SKM-1 treated with dmso at 0.1 percent for 144 hours (cell line): ENCODE data around the gene AIG1.

ENCODE experiments used
- DNase-seq: peaks from one replicate; lab custom pipeline; 2025; ENCODE audit not compliant: unreplicated experiment; lab: John Stamatoyannopoulos, UW

AIG1 gene

DNA sequence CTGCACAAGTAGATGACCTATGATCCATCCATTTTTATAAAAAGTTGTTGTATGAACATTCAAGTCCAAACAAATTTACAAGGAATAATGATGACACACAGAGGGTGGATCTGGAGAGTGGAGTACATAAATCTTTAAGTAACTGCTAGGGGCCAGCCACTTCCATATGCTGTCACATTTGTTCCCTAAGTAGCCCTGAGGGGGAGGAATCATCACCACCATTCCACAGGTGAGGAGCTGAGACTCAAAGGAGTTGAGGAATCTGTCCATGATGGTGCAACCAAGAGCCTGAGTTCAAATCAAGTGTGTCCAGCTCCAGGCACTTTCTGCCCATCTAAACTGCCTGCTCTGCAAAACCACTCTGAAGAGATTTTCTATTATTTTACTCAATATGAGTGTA, 132.1 kb downstream of the AIG1 start:
- DNase-seq, result no peak

DNA sequence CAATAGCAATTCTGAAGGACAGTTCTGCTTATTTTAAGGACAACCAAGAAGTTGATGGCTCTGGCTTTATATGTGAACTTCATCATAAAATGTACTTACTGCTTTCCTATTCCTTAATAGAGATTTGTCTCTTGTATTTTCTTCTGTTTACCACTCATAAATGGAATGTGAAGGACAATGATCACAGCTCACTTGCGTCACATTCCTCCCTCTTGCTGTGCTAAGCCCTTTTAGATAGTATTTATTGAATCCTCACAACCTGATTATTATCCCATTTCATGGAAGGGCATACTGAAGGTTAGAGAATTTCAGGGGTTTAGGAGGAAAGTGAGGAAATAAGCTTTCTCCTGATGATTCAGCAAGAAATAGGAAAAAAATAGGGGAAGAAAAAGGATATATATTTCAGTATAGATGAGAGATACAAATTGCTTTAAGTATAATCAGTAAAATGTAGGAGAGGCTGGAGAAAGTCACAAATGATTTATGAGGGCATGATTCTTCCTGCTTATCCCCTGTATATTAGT, 132.9 kb downstream of the AIG1 start:
- DNase-seq, result no peak

- DNase-seq, result no peak
Observed at GRCh38 chr6:143194095-143194589, 133.5 kb downstream of the AIG1 start.

GRCh38 chr6:143195349-143195845, 134.7 kb downstream of the AIG1 start:
- no peak for DNase-seq

- DNase-seq, result no peak
Observed at GRCh38 chr6:143196525-143197225, 136.0 kb downstream of the AIG1 start.

DNA sequence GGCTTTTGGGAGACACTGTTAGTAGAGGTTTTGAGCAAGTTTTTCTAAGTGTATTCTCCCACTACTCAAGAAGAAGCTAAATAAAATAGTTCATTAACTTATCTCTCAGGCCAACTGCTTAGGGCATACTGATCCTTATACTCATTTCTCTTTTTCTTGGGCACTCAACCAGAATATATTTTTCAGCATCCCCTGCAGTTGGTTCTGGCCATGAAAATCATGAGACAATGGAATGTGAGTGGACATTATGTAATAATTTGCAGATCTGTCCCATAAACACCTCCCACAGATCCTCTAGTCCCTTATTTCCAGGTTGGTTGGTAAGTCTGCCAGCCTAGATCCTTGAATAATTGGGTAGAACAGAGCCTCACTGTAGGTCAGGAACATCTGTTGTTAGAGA, 136.7 kb downstream of the AIG1 start:
- no peak for DNase-seq

- DNase-seq, result peak; percentile 21
Observed at GRCh38 chr6:143198312-143198711, 137.6 kb downstream of the AIG1 start.

- no peak for DNase-seq
Observed at GRCh38 chr6:143199291-143199690, 138.6 kb downstream of the AIG1 start.

DNA sequence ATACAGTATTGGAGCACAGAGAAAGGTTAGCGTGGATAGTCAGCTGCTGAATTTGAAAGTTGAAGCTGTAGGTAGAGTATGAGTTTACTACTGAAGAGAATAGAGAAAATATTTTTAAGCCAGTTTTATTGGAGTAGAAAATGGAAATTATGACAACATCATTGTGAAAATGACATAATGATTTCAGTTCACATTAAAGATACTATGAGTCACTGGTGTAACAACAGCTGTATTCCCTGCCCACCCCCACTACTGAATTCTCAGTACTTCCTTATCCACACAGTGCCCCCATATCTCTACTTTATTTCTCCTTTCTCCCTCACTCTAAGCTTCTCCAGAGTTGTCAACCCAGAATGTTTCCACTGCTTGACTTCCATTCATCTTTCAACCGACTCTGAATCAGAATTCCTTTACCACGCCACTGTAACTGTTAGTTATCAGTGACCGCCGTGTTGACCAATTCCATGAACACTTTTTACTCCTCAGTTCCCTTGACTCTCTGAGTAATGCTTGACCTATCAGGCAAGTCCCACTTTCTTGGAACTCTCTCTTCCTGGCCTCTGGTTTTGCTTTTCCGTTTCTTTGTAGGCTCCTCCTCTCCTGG, 139.6 kb downstream of the AIG1 start:
- no peak for DNase-seq

DNA sequence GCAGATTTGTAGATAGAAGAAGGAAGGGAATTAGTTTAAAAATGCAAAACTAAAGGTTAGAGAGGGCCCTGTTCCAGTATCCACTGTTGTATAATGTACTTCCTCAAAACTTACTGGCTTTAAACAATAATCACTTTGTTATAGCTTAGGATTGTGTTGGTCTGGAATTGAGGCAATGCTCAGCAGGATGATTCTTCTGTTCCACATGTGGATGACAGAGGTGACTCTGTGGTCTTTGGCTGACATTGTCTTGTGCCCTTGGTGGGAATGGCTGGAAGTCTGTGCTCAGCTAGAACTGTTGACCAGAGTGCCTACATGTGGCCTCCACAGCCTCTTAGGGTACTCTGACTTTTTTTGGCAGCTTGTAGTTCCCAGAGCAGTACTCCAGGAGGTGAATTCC, 143.4 kb downstream of the AIG1 start:
- no peak for DNase-seq

DNA sequence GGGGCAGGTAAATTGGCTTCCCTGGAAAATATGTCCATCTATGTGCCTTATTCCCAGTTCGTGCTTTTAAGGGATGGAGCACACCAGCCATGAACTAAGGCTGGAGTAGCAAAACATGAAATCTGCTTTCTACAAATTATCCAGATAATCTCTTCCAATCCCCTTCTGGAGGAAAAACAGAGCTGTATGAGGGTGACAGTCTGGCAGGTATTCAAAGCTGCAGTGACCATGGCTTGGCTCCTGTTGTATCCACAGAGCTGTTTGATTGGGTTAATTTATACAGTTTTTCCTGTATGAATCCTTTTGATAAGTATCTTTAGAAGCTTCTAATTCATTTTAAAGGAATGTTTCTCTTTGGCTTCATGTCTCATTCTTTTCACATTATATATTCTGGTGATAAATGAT, 144.4 kb downstream of the AIG1 start:
- DNase-seq, result no peak

DNA sequence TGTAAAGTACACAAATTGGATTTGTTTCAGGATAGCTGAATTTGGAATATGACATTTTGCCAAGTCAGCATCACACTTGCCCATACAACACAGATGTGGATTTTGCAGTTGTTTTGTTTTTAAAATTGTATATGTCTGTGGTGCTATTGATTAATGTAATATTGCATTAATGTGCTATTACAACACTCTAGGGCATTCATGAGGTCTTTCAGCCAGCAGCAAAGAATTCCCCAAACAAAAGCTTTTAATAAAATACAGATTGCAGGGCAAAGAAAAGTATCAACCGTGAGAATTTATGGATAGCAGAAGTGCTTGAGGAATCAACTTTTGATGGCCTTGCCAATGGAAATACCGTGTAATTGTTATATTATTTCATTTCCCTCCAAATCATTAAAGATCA, 144.9 kb downstream of the AIG1 start:
- DNase-seq, result no peak

- no peak for DNase-seq
Observed at GRCh38 chr6:143205991-143206390, 145.3 kb downstream of the AIG1 start.

DNA sequence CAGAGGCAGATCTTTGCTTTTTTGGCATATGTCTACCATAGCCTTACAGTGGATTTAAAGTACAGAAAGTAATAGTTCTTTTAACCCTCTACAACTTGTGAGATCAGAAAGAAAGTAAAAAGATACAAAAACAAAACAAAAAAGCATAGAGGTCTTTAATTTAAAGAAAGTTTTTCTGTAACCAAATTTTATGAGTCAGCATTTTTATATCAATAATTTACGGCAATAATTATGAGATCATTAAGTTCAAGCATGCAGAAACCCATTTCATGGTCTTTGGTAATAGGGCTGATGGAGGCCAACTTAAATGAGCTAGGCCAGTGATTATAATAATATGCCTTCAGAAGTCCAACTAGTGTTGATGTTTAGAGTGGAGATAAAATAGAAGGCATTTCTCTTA, 145.9 kb downstream of the AIG1 start:
- DNase-seq, result no peak

DNA sequence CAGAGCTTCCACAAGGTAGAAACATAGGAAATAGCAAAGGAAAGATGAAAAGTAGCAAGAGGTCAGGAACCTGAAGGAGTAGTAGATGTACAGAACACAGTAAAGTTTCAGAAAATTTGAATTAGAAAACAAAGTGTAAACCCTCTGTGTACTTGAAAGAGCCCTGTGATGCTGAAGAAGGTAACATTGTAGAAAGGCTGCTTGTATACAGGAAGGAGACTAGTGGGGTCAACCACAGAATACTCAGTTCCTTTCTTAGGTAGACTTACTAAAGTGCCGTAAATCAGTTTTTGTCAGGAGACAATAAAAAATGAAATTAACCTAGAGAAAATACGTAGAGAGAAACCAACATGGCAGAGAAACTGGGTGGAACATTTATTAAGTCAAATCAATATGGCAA, 149.7 kb downstream of the AIG1 start:
- DNase-seq, result no peak

DNA sequence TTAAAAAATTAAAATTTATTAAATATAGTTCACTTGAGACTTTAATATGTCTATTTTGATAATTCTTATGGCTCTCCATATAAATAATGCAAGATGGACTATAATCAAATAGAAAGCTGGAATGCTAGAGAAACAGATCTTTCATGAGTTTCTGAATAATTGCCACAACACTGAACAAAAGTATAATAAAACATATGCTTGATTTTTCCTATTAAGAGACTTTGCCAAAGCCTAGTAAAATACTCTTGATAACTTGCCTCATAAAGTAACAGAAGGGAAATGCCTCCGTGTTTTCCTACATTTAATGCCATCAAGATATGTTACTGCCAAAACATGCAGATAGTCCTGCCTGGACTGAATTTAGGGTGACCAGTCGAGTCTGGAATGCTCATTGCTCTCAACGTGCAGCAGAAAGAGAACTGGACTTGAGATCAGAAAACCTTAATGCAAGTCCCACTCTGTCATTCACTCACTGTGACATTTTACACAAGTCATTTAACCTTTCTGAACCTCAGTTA, 153.2 kb downstream of the AIG1 start:
- DNase-seq, result no peak

DNA sequence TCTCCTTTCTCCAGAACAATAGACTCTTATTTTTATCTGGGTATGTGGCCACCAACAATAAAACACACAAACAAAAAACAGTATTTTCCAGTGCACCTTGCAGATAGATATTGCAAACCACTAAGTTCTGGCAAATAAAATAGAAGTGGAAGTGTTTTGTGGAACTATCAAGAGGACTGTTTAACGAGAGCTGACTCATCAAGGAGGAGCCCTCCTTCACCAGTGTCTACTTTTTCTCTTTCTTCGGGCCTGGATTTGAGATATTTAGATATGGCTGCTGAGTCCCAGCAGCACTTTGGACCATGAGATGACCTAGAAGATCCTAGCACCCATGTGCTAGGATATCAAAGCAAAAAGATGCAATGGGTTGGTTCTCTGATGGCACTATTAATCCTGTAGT, 154.7 kb downstream of the AIG1 start:
- DNase-seq, result no peak

DNA sequence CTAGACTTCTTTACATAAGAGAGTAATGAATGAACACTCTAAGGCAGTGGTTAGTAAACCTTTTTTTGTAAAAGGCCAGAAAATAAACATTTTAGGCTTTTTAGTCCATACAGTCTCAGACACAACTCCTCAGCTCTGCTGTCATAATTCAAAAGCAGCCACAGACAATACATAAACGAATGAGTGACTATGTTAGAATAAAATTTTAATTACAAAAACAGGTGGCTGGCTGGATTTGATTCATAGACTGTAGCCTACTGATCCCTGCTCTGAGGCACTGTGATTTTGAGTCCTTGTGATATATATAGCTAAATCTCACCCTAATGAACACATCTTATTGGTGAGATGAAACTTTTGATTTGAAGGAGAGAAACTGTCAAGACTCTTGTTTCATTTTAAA, 155.1 kb downstream of the AIG1 start:
- no peak for DNase-seq

DNA sequence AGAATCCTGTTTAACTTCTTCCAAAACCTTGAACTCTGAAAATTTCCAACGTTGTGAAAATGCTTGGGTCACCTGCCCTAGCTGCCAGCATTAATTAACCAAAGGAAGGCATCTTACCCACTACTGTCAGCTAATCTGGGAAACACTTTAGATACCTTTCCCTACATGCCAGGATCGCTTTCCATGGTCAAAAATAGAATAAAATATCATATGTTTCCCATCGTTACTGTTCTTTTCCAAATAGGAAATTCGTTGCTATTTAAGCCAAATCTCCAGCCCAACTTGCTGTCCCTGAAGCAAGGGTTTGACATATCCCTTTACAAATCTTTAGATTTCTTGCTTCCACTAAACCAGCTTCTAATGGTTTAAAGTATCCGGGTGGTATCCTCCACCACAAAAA, 157.5 kb downstream of the AIG1 start:
- no peak for DNase-seq

DNA sequence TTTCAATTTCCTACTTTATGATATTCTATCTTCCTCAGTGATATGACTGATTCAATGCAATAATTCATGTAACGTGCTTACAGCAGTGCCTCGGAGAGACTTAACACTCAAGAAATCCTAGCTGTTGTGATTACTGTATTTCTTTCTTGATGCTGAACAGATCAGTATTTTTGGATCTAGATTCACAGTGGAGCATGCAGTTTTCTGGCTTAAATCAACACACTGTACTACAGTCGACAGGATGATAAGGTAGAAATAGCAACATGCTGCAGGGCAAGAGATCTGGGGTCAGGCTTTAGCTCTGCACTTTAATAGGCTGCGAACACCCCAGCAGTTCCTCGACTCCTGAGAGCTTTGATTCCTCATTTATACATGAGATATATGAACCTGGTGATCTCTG, 161.0 kb downstream of the AIG1 start:
- no peak for DNase-seq

DNA sequence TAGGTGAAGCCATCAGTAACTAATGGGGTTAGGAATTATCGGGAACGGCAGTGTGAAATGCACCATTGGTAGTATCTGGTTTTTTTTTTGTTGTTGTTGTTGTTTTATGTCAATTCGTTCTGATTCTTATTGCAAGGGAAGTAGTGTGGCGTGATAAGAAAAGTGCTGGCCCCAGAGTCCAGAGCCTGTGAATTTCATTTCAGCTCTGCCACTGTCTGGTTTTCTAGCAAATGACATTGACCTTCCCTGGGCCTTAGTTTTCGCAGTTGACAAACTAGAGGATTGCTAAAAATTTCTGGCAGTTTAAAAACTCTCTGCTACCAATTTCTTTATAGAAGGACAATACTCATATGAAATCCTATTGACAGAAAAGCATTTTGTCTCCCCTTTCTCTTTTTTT, 161.6 kb downstream of the AIG1 start:
- DNase-seq, result no peak

GRCh38 chr6:143222801-143223231, 162.1 kb downstream of the AIG1 start:
- no peak for DNase-seq
